ENCODE measurements around the gene TLE2. TPM values are rescaled to one million over a fixed set of nuclear protein-coding genes. Genes with fewer than 3 reads are reported as not detected.

TLE2 gene
- total and polyA plus RNA-seq, 9 of the 15 experiments (the other 6 are each of a cell fraction or from before 2014, with no cell fraction given) = 0.35 to 13.1 (median 6.2) TPM

DNA sequence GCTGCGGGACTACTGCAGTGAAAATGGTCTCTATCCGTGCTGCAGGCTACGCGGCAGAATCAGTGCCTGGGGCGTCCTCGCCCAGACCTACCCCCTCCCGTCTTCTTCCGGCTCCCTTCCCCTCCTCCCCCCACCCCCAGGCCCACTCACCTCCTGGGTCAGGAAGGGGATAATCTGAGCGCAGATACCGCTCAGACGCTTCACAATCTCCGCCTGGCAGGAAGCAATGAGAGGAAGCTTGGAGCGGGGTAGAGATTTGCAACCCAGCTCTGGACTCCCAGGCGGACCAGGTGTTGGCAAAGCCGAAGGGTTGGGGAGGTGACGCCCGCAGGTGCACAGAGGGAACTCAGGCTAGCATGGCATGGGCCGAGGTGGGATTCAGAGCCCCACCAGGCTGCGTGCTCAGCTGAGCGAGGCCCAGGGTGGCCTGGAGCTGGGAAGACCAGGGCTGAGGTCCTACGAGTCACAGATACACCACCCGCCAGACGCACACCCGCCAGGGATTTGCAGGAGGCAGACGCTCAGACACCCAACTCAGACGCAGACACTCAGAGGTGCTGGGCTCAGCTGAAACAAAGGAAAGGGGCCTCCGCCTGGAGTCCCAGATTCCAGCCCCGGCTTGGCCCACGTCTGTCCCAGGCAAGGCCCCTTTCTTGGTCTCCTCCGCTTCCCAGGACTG, 4.1 kb downstream of the TLE2 start (continued):
- TF ChIP-seq CHD2 (IDR thresholded peaks at IDR 0.05; ENCODE audit: low read depth, low read length) (no peak), ZNF347 (CRISPR knock-in tag; IDR thresholded peaks at IDR 0.05; ENCODE audit: low read depth) (no peak), CBFA2T3 (IDR thresholded peaks at IDR 0.05) (peak; percentile 72), ZBTB33 (CRISPR knock-in tag; IDR thresholded peaks at IDR 0.05) (peak; percentile 76; the same call in 1 of the 2 replicates), VEZF1 (CRISPR knock-in tag; IDR thresholded peaks at IDR 0.05) (0 out of 2 replicates have a peak, but pooled peaks have one; percentile 37), ARNT (IDR thresholded peaks at IDR 0.05) (no peak), CREB3L1 (IDR thresholded peaks at IDR 0.05; ENCODE audit: borderline replicate concordance, low read depth) (no peak), KDM1A (IDR thresholded peaks at IDR 0.05) (peak; percentile 83 to 88), CSDE1 (IDR thresholded peaks at IDR 0.05) (no peak), NFIC (IDR thresholded peaks at IDR 0.05) (0 out of 2 replicates have a peak, but pooled peaks have one; percentile 8), KDM5B (IDR thresholded peaks at IDR 0.05; ENCODE audit: insufficient replicate concordance, low read depth, low read length) (no peak), RBM15 (IDR thresholded peaks at IDR 0.05; ENCODE audit: insufficient read depth, low read length) (no peak), TAL1 (IDR thresholded peaks at IDR 0.05) (peak; percentile 34; the same call in 1 of the 2 replicates), PHF21A (IDR thresholded peaks at IDR 0.05; ENCODE audit: borderline replicate concordance, low read depth) (no peak)
- TF ChIP-seq, protein P1, sequence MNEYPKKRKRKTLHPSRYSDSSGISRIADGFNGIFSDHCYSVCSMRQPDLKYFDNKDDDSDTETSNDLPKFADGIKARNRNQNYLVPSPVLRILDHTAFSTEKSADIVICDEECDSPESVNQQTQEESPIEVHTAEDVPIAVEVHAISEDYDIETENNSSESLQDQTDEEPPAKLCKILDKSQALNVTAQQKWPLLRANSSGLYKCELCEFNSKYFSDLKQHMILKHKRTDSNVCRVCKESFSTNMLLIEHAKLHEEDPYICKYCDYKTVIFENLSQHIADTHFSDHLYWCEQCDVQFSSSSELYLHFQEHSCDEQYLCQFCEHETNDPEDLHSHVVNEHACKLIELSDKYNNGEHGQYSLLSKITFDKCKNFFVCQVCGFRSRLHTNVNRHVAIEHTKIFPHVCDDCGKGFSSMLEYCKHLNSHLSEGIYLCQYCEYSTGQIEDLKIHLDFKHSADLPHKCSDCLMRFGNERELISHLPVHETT (CRISPR knock-in tag; conservative IDR thresholded peaks at IDR 0.05 in 1 of 2, IDR thresholded peaks at IDR 0.05 in 1 of 2) = no peak
